Fibroblast of skin of scalp (primary cell): Measurements from ENCODE around the gene FAHD2B.
"Not testable (repeated sequence)": the region's sequence is repeated elsewhere in the genome, so short reads cannot be mapped to it uniquely, and the experiment has no call there.

Source experiments
- DNase-seq: peaks from one replicate; pipeline ENCODE4 v3.0.0-alpha.2; 2013

The FAHD2B gene

GRCh38 chr2:97067279-97068004, 27.2 kb downstream of the FAHD2B start:
- DNase-seq = no peak

GRCh38 chr2:97066030-97066429, 28.7 kb downstream of the FAHD2B start:
- not testable (repeated sequence) for DNase-seq

- DNase-seq = not testable (repeated sequence)
Observed at GRCh38 chr2:97062020-97062419, 32.7 kb downstream of the FAHD2B start.

GRCh38 chr2:97059782-97060181, 34.9 kb downstream of the FAHD2B start:
- not testable (repeated sequence) for DNase-seq

GRCh38 chr2:97056150-97056549, 38.5 kb downstream of the FAHD2B start:
- DNase-seq = not testable (repeated sequence)

GRCh38 chr2:97050032-97050431, 44.6 kb downstream of the FAHD2B start:
- not testable (repeated sequence) for DNase-seq

GRCh38 chr2:97048448-97048847, 46.2 kb downstream of the FAHD2B start:
- not testable (repeated sequence) for DNase-seq

- not testable (repeated sequence) for DNase-seq
Observed at GRCh38 chr2:97046676-97047075, 48.0 kb downstream of the FAHD2B start.

- DNase-seq = not testable (repeated sequence)
Observed at GRCh38 chr2:97045895-97046499, 48.7 kb downstream of the FAHD2B start.
